HG03045 (cell line): ENCODE data around the gene TMEM106C.

Experiments used
- ATAC-seq: cut with Tn5 transposase; IDR thresholded peaks from one replicate; pipeline ENCODE4 v1.9.1; 2021; ENCODE audit warnings: mild to moderate bottlenecking, moderate library complexity; ENCODE audit not compliant: unreplicated experiment

The TMEM106C gene

DNA sequence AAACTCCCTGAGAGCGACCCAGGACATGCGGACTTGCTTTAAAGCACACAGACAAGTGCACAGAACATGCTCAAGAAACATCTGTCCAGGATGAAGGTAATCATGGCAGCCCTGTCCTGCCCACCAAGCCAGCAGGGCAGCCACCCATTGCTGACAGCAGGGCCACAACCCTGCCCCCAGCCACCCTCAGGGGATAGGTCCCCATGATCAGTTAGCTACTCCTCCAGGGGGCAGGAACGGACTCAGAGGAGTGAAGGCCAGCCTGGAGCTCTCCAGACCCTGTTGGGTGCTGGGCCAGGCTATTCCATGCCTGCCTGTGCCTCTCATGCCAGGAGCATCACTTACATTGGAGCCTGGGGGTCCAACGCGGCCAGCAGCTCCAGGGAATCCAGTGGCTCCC lies 15.8 kb downstream of the TMEM106C start:
- no peak for ATAC-seq

DNA sequence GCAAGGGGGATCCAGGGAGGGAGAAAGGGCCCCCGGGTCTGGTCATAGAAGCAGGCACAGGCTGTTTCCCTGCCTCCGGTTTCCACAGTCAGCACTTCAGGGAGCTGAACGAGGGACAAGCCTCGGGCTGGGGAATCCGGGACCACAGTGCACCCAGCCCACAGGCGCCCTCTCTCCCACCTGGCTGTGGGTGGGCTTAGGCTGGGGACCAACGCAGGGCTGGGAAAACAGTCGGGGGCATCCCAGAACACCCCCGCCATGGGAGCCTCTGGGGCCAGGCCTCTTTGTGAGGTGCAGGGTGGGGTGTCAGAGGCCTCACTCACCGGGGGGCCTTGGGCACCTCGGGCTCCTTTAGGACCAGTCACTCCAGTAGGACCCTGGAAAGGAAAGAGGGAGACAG lies 16.3 kb downstream of the TMEM106C start:
- no peak for ATAC-seq

- no peak for ATAC-seq
Measured at GRCh38 chr12:47980197-47980596, 16.8 kb downstream of the TMEM106C start.

- ATAC-seq, result no peak
Measured at GRCh38 chr12:47980779-47981495, 17.5 kb downstream of the TMEM106C start.

GRCh38 chr12:47981496-47982260 lies 18.3 kb downstream of the TMEM106C start:
- no peak for ATAC-seq

DNA sequence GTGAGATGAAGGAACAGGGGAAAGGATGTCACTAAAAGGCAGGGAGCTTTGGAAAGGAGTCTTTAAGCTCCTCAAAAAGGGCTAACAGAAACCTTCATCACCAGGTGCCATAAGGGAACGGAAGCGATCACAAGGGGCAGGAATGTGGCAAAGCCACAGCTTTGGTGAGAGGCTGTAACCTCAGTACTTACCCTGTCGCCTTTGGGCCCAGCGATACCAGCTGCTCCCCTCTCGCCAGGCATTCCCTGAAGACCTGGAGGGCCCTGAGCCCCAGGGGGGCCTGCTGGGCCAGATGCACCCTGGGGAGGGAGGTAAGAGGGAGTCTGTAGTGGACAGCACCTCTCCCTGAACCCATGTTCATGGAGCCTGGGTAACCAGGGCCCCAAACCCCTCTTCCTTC lies 18.9 kb downstream of the TMEM106C start:
- ATAC-seq, result no peak

GRCh38 chr12:47982770-47983169 lies 19.4 kb downstream of the TMEM106C start:
- no peak for ATAC-seq

DNA sequence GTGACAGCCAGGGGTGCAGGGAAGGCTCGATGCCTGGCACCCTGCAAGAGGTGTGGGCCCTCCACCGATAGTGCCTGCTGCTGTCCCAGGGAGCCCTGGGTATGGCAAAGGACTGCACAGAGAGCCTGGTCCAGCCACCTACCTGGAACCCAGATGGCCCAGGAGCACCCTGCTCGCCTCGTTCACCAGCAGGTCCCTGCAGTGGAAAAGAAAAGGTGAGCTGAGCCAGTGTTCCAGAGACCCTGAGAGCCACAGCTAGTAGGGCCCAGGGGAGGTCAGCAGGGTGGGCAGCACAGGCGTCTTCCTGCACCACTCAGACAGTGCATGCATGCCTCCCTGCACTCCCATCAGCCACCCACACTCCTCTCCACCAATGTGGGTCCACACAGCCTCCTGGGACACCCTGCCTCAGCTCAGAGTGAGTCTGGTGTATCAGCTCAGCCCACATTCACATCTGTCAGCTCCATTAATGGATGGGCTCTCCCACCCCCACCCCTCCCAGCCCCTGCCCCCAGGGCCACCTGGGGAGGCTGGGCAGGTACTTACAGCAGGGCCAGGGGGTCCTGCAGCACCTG lies 20.2 kb downstream of the TMEM106C start:
- no peak for ATAC-seq

- no peak for ATAC-seq
Measured at GRCh38 chr12:47984331-47984801, 21.0 kb downstream of the TMEM106C start.

- ATAC-seq, result no peak
Measured at GRCh38 chr12:47985596-47986290, 22.3 kb downstream of the TMEM106C start.

DNA sequence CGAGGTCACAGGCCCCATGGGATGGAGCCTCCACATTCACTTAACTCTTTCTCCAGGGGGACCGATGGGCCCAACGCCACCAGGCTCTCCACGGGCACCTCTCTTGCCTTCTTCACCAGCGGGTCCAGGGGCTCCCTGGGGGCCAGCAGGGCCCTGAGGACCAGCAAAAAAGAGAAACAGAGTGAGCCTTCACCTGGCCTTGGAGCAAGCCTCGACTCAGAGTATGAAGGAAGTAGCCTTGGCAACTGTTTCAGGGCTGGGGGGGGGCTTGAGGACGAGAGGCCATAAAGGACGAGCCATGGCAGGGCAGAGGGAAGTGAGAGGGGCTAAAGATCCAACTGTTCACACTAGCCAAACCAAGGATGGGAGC lies 22.9 kb downstream of the TMEM106C start:
- no peak for ATAC-seq

DNA sequence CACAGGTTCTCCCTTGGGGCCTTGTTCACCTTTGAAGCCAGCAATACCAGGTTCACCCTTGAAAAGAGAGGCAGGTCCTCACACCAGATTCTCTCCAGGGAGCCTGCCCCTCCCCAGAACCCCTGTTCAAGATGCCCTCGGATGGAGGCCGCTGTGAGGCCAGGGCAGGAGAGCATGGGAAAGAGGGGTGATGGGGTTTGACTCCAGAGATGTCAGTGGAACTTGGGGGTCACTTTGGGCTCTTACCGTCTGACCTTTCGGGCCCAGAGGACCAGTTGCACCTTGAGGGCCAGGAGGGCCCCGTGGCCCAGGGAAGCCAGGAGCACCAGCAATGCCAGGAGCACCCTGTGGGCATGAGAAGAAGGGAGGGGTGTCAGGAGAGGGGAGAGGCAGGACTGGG lies 23.4 kb downstream of the TMEM106C start:
- no peak for ATAC-seq

- ATAC-seq, result no peak
Measured at GRCh38 chr12:47987411-47988072, 24.1 kb downstream of the TMEM106C start.

- no peak for ATAC-seq
Measured at GRCh38 chr12:47988073-47989022, 25.0 kb downstream of the TMEM106C start.

GRCh38 chr12:47989023-47989417 lies 25.6 kb downstream of the TMEM106C start:
- ATAC-seq, result no peak

DNA sequence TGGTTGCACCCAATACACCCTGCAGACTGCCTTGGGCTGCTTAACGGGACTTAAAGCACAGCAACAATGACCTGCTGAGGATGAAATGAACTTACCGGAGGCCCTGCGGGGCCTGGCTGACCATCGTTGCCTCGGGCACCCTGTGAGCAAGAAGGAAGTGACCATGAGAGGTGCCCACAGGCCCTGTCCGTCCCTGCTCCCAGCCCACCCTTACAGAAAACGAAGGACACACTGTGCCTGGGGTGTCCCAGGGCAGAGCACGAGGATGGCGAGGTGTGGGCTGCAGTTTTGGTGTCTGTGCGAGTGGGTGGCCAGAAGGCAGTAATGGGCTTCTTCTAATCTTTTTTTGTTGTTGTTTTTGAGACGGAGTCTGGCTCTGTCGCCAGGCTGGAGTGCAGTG lies 26.3 kb downstream of the TMEM106C start:
- no peak for ATAC-seq

GRCh38 chr12:47990351-47991105 lies 27.1 kb downstream of the TMEM106C start:
- no peak for ATAC-seq

- no peak for ATAC-seq
Measured at GRCh38 chr12:47991106-47992061, 28.0 kb downstream of the TMEM106C start.
